Cardiac fibroblast (primary cell): Measurements from ENCODE around the gene B3GAT1.

Experiments
- DNase-seq, 2 donors: peaks; one replicate each; pipeline versions ENCODE4 v3.0.0 to v3.0.0-alpha.2; 2010; ENCODE audit warnings: low read depth in 2 of 2
- H3K4me3 ChIP-seq, 2 donors: replicated peaks in 1 of 2; 1 replicate in 1 of 2; 2 replicates in 1 of 2; pipeline ENCODE4 v1.5.1; 2011; ENCODE audit warnings: low read depth in 2 of 2, low read length in 2 of 2, mild to moderate bottlenecking in 2 of 2, moderate library complexity in 1 of 2
- CTCF ChIP-seq: IDR thresholded peaks from one replicate; pipeline ENCODE4 v1.5.1; 2011; ENCODE audit warnings: low read depth, mild to moderate bottlenecking, low read length, inconsistent platforms

Gene B3GAT1

DNA sequence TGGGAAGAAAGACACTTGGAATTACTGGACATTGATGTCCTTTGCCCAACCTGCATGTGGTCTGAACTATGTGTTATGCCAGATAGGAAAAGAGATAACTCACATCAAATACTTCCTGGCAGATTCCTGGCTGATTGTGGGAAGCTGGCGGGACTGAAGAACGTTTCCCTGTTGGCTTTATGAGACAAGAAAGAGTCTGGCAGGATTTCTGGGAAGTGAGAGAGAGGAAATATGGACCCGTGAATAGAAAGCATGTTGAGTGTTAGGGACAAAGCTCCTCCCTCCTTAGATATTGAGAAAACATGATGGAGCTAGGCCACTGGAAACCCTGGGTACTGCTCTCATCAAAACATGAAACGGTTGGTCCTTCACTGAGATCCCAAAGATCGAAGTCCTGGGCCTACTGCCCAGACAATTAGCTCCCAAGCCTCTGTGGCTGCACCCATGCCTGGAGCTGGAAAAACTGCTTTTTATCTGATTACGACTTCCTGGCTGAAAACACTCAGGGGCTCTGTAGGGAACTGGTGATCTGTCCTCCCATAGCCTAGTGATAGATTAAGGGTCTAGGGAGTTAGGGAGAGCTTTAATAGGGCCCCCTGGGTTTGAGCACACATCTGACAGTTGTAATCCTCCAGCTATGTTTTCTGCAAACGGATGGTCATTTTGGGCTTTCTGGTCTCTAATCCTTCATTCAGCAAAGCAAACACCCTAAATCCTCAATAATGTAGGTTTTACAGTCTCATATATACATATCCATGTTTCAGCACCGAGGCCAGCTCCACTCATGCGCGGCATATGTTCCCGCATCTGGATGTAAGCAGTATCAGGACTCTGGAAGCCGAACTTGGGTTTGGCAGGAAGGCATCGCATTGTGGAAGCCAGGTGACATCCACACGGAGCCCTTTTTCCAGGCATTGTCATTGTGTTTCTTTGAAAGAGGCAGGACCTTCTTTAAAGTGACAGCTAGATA is 6.1 kb upstream of the B3GAT1 start:
- H3K4me3 ChIP-seq = no peak overlapping the region
- TF ChIP-seq CTCF = no peak
- DNase-seq = peak; percentile 11

GRCh38 chr11:134416726-134417125 is 4.7 kb upstream of the B3GAT1 start:
- DNase-seq = no peak
- no peak overlapping the region for H3K4me3 ChIP-seq
- TF ChIP-seq CTCF = no peak

GRCh38 chr11:134414766-134415765 is 3.0 kb upstream of the B3GAT1 start:
- no peak overlapping the region for H3K4me3 ChIP-seq
- DNase-seq = no peak
- no peak for TF ChIP-seq CTCF

DNA sequence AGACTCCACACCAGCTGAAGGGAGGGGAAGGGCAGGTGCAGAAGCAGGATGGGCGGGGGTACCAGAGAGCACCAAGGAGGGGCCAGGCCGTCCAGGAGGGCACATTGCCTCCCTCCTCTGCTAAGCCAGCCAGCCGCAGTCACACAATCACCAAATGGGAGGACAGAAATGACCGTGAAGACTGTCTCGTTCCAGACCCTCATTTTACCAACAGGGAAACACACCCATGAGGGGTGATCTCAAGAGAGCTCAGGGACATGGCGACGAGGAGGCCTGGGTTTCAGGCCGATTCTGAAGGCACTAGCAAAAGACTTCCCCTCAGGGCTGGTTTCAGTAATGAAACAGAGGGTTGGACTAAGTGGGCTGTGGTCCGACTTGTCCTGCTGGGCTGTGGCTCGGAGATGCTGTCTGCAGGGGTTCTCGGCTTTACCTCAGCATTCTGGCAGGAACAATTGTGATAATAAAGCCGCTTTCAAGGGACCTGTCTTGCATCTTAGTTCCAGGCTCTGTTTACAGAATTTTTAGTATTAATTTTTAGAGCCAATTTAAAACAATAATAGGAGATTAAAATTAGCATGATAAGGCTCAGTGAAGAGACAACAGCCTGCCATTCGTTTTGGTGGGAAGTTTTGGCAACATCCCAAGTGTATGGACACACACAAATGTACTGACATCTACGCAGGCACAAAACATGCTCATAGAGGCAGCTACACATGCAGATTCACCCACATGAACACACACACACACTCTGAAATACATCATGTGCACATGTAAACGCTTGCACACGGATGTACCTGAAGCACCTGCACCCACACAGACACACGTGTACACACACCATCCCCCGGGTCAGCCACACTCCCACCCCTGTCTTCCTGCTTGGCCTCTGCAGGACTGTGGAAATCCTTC is 2.0 kb upstream of the B3GAT1 start:
- no peak for TF ChIP-seq CTCF
- H3K4me3 ChIP-seq = no peak overlapping the region
- DNase-seq = no peak

DNA sequence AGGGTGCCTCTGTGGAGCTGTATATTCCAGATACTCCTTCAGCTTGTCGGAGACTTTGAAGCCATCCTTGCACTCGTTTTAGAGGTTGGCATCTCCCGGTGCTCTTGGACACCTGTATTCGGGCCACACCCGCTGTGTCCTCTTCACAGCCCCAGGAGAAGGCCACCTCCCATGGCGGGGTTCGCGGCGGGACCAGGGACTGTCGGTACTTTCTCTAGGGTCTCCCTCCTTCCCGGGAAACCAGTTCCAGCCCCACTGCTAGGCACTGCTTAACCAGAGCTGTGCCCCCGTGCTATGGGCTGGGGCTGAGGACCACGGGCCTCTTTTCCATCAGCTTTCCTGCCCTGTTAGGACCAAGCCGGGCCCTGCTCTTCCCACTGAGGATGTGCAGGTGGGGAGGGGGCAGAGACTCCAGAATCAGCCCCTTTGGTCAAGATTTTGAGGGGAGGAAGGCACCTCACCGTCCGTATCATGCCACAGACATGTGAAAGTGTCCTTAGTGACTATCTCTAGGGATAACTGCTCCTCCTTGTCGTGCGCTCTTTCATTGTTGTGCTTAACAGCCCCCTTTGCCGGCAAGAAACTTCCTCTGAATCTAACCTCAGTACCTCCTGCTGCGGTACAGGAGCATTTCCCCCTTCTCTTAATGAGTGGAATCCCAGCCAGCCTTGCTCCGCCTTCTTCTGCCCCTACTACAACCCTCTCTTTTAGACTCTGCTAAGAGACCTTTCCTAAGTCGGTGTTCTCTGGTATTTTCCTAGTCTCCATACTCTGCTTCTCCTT is 1.2 kb upstream of the B3GAT1 start:
- no peak overlapping the region for H3K4me3 ChIP-seq
- DNase-seq = no peak
- no peak for TF ChIP-seq CTCF
